SU-DHL-6 (cell line): Measurements from ENCODE around the gene AKT1.

Experiments used
- CTCF ChIP-seq: fragments of 200-600 bp; sonication (generic); IDR thresholded peaks from one replicate; pipeline ENCODE4 v1.5.1; 2017; ENCODE audit warnings: antibody characterized with exemption, mild to moderate bottlenecking, low read length, moderate library complexity; ENCODE audit not compliant: insufficient read depth, poor library complexity, severe bottlenecking
- EZH2phosphoT487 ChIP-seq: fragments of 200-600 bp; sonication (generic), shearing (Covaris generic); conservative IDR thresholded peaks from 2 replicates; pipeline ENCODE4 v1.6.1; 2018; ENCODE audit warnings: mild to moderate bottlenecking, antibody characterized with exemption, low read length, moderate library complexity, mixed read lengths

DNA sequence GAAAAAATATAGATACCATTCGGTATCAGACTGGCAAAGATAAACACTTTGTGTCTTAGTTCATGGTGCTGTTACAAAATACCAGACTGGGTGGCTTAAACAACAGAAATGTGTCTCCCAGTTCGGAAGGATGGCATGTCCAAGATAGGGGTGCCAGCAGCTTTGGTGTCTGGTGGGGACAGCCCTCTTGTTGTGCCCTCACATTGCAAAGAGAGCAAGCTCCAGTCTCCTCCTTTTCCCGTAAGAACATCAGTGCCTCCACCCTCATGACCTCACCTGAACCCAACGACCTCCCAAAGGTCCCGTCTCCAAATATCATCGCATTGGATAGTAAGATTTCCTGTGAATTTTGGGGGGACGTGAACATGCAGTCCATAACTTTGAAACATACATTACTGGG, 17.7 kb upstream of the AKT1 start:
- TF ChIP-seq CTCF, result no peak
- TF ChIP-seq EZH2phosphoT487, result no peak
